ENCODE data around the gene DNAH2. TPM values are rescaled to one million over a fixed set of nuclear protein-coding genes. Genes with fewer than 3 reads are reported as not detected.
A peak's percentile ranks its signal among the peaks of the same experiment; 100 is the strongest.

The DNAH2 gene
- total and polyA plus RNA-seq, 2 of the 13 experiments (the other 11 are each of a cell fraction or from before 2014, with no cell fraction given) = not detected

DNA sequence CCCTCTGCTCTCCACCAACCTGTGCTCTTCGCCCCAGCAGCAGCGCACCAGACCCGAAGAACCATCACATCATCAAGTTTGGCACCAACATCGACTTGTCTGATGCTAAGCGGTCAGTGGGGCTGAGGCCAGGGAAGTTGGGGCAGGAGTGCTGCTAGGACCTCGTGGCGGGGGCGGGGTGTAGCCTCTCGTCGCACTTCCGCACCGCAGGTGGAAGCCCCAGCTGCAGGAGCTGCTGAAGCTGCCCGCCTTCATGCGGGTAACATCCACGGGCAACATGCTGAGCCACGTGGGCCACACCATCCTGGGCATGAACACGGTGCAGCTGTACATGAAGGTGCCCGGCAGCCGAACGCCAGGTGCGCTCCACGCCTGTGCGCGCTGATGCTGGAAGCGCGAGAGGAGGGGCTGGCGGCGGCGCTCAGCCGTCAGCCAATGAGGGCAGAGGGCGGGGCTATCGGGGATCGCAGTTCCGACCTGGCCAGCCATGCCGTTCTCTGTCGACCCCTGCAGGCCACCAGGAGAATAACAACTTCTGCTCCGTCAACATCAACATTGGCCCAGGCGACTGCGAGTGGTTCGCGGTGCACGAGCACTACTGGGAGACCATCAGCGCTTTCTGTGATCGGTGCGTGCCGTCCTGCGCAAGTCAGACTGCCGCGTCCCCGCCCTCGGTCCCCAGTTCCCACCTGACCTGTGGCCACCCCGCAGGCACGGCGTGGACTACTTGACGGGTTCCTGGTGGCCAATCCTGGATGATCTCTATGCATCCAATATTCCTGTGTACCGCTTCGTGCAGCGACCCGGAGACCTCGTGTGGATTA lies 134.1 kb downstream of the DNAH2 start (continued):
- TF ChIP-seq, protein P1, sequence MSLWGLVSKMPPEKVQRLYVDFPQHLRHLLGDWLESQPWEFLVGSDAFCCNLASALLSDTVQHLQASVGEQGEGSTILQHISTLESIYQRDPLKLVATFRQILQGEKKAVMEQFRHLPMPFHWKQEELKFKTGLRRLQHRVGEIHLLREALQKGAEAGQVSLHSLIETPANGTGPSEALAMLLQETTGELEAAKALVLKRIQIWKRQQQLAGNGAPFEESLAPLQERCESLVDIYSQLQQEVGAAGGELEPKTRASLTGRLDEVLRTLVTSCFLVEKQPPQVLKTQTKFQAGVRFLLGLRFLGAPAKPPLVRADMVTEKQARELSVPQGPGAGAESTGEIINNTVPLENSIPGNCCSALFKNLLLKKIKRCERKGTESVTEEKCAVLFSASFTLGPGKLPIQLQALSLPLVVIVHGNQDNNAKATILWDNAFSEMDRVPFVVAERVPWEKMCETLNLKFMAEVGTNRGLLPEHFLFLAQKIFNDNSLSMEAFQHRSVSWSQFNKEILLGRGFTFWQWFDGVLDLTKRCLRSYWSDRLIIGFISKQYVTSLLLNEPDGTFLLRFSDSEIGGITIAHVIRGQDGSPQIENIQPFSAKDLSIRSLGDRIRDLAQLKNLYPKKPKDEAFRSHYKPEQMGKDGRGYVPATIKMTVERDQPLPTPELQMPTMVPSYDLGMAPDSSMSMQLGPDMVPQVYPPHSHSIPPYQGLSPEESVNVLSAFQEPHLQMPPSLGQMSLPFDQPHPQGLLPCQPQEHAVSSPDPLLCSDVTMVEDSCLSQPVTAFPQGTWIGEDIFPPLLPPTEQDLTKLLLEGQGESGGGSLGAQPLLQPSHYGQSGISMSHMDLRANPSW (CRISPR knock-in tag; IDR thresholded peaks at IDR 0.05; ENCODE audit: borderline replicate concordance) = no peak
- TF ChIP-seq CBX5 (CRISPR knock-in tag; IDR thresholded peaks at IDR 0.05; ENCODE audit: borderline replicate concordance) = peak; percentile 16; the same call in 1 of the 2 replicates
- peak; percentile 71 for TF ChIP-seq FOXA3 (CRISPR knock-in tag; IDR thresholded peaks at IDR 0.05)
- TF ChIP-seq, protein P2, sequence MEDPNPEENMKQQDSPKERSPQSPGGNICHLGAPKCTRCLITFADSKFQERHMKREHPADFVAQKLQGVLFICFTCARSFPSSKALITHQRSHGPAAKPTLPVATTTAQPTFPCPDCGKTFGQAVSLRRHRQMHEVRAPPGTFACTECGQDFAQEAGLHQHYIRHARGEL (CRISPR knock-in tag; IDR thresholded peaks at IDR 0.05) = peak; percentile 100
- TF ChIP-seq HNRNPL (IDR thresholded peaks at IDR 0.05; ENCODE audit: low read depth, low read length) = peak; percentile 73; the same call in 1 of the 2 replicates
- TF ChIP-seq HHEX (CRISPR knock-in tag; IDR thresholded peaks at IDR 0.05) = no peak
- 0 out of 3 replicates have a peak, but pooled peaks have one; percentile 47 for TF ChIP-seq MXI1 (IDR thresholded peaks at IDR 0.05; ENCODE audit: borderline replicate concordance, low read depth, low read length)
- TF ChIP-seq KLF9 (CRISPR knock-in tag; IDR thresholded peaks at IDR 0.05; ENCODE audit: low read depth) = no peak
- TF ChIP-seq ZNF512B (CRISPR knock-in tag; IDR thresholded peaks at IDR 0.05; ENCODE audit: borderline replicate concordance) = no peak
- no peak for TF ChIP-seq THAP8 (CRISPR knock-in tag; IDR thresholded peaks at IDR 0.05; ENCODE audit: borderline replicate concordance)
- no peak for TF ChIP-seq IRF1 (CRISPR knock-in tag; IDR thresholded peaks at IDR 0.05; ENCODE audit: low read depth)
- TF ChIP-seq NFIB (CRISPR knock-in tag; IDR thresholded peaks at IDR 0.05; ENCODE audit: borderline replicate concordance) = no peak
- peak; percentile 59 for TF ChIP-seq RBM39 (IDR thresholded peaks at IDR 0.05; ENCODE audit: low read depth, low read length, poor library complexity, severe bottlenecking)
- TF ChIP-seq, protein P3, sequence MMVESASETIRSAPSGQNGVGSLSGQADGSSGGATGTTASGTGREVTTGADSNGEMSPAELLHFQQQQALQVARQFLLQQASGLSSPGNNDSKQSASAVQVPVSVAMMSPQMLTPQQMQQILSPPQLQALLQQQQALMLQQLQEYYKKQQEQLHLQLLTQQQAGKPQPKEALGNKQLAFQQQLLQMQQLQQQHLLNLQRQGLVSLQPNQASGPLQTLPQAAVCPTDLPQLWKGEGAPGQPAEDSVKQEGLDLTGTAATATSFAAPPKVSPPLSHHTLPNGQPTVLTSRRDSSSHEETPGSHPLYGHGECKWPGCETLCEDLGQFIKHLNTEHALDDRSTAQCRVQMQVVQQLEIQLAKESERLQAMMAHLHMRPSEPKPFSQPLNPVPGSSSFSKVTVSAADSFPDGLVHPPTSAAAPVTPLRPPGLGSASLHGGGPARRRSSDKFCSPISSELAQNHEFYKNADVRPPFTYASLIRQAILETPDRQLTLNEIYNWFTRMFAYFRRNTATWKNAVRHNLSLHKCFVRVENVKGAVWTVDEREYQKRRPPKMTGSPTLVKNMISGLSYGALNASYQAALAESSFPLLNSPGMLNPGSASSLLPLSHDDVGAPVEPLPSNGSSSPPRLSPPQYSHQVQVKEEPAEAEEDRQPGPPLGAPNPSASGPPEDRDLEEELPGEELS (CRISPR knock-in tag; IDR thresholded peaks at IDR 0.05) = peak; percentile 26; the same call in 1 of the 2 replicates
- TF ChIP-seq STAT5B (CRISPR knock-in tag; IDR thresholded peaks at IDR 0.05) = no peak
- no peak for TF ChIP-seq ZNF790 (CRISPR knock-in tag; IDR thresholded peaks at IDR 0.05; ENCODE audit: borderline replicate concordance)
- TF ChIP-seq TBX3 (IDR thresholded peaks at IDR 0.05; ENCODE audit: borderline replicate concordance) = no peak
- peak; percentile 48; the same call in 1 of the 2 replicates for TF ChIP-seq ETV5 (CRISPR knock-in tag; IDR thresholded peaks at IDR 0.05; ENCODE audit: borderline replicate concordance)
- TF ChIP-seq ZNF138 (CRISPR knock-in tag; IDR thresholded peaks at IDR 0.05; ENCODE audit: low read depth) = peak; percentile 24; the same call in 1 of the 2 replicates
